ENCODE results near the gene LAGE3. TPM values are rescaled to one million over a fixed set of nuclear protein-coding genes. Genes with fewer than 3 reads are reported as not detected.

Gene LAGE3
- total RNA-seq, 4 donors from 2014 or later, result 26.0 to 72.5 (median 29.3) TPM

DNA sequence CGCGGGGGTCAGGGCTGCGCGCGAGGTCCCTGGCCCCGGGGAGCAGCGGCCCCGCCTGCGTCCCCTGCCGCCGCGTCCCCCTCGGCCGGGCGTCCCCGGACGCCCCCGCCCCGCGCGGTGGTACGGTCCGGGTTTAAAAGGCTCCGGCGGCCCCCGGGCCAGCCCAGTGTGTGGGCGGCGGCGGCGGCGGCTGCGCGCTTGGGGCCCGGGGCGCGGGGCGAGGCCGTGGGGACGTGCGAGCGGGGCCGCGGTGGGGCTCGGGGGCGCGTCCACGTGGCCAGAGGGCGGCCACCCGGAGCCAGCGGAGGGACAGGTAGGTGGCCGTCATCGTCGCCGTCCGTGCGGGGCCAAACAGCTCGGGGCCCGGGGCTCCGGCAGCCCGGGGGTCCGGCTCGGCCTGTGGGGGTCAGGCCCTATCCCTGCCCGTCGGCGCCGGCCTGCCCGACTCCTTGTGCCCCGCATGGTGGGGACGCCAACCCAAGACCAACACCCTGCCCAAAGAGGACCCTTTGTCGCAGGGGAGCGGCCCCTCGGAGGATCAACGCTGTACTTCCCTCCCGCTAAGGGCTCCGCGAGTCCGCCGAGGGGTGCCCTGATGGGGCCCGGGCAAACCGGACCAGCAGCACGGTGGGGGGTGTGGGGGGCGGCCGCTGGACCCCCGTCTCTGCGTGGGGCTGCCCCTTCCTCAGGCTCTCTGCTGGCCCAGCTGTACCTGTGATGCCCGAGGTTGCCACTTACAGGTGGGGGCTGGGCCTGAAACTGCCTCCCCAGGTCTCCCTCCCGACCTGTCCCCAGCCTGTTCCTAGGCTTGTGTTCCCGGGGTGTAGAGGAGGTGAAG is 20.7 kb downstream of the LAGE3 start, which contains the start of gene PLXNA3:
Gene PLXNA3, plus strand, starts transcription at position 166 of the 838 bp plus-strand sequence. CDS start 1,903 bp downstream, outside the sequence.
- Histone ChIP-seq H3K36me3 (no peaks in the 10 kb centered on the region), H3K27me3 (no peaks in the 10 kb centered on the region), H3K9me3 (no peaks in the 10 kb centered on the region), H3K27ac (peak within 1 kb of the TSS in 3 of 4 donors; percentile 24 to 58 (median 55)), H3K4me1 (no peaks in the 10 kb centered on the region), H3K4me3 (peak within 1 kb of the TSS; percentile 35 to 61 (median 52))
- in situ Hi-C loops (cut with MboI; ENCODE audit: low sequenced_read_pairs in 4 of 4) (no loop called here), intact Hi-C loops (cut with DNase I; ENCODE audit: low total_unique reads) (no loop called here)
- DNase-seq, result no peak
- TF ChIP-seq POLR2A (IDR thresholded peaks at IDR 0.05), result peak; percentile 57 to 85
- no peak for TF ChIP-seq CTCF (IDR thresholded peaks at IDR 0.05 in 4 of 5, conservative IDR thresholded peaks at IDR 0.05 in 1 of 5)
- peak; percentile 50 to 81 for ATAC-seq

GRCh38 chrX:154457491-154458115 is 21.5 kb downstream of the LAGE3 start:
- Histone ChIP-seq H3K4me3 (peak overlapping the region; percentile 29 to 59 (median 39)), H3K9me3 (no peaks in the 10 kb centered on the region), H3K27me3 (no peaks in the 10 kb centered on the region), H3K27ac (peak overlapping the region in 2 of 4 donors; percentile 50 to 58), H3K4me1 (no peaks in the 10 kb centered on the region), H3K36me3 (no peaks in the 10 kb centered on the region)
- no peak for TF ChIP-seq POLR2A (IDR thresholded peaks at IDR 0.05)
- TF ChIP-seq CTCF (IDR thresholded peaks at IDR 0.05 in 4 of 5, conservative IDR thresholded peaks at IDR 0.05 in 1 of 5), result no peak
- intact Hi-C loops (cut with DNase I; ENCODE audit: low total_unique reads) (no loop called here), in situ Hi-C loops (cut with MboI; ENCODE audit: low sequenced_read_pairs in 4 of 4) (no loop called here)
- DNase-seq (no peak), ATAC-seq (peak; percentile 36 to 49)

DNA sequence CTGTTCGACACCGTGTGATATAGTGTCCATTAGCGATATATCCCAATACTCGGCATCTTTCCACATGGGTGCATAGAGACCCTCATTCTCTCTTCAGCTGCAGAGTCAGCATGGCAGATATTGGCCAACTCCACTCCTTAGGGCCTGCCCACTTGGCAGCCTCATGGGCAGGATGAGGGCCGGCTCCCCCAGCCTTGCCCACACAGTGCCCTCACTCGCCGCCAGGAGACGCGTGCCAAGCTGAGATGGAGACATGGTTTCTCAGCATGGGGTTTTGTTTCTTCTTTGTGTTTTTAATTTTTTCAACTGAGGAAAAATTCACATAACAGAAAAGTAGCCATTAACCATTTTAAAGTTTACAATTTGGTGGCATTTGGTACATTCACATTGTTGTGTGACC is 26.3 kb downstream of the LAGE3 start:
- intact Hi-C loops (cut with DNase I; ENCODE audit: low total_unique reads) (no loop called here), in situ Hi-C loops (cut with MboI; ENCODE audit: low sequenced_read_pairs in 4 of 4) (no loop called here)
- no peak for ATAC-seq
- Histone ChIP-seq H3K9me3 (no peaks in the 10 kb centered on the region), H3K4me1 (no peaks in the 10 kb centered on the region), H3K27ac (no peak overlapping the region), H3K4me3 (no peak overlapping the region), H3K27me3 (no peaks in the 10 kb centered on the region), H3K36me3 (peaks cover 0 to 27% of the 10 kb centered on the region in 2 donors)
- DNase-seq, result no peak
- no peak for TF ChIP-seq POLR2A (IDR thresholded peaks at IDR 0.05)
- no peak for TF ChIP-seq CTCF (IDR thresholded peaks at IDR 0.05 in 4 of 5, conservative IDR thresholded peaks at IDR 0.05 in 1 of 5)

DNA sequence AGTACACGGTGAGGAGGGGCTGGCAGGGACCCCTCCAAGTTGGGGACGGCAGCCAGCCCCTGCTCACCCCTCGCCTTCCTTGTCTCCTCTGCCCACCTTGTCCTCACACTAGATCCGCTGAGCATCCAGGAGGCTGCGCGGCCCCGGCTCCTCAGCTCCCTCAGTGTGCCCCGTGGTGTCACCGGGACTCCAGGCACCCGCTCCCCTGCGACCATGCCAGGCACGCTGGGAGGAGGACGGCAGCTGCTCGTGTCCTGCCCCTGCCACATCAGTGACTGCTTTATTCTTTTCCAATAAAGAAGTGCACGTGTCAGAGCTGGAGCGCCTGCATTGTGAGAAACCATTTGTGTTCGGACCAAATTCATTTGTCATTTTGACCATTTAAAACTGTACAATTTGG is 28.8 kb downstream of the LAGE3 start:
- Histone ChIP-seq H3K4me3 (no peak overlapping the region), H3K27me3 (no peaks in the 10 kb centered on the region), H3K36me3 (peaks cover 0 to 27% of the 10 kb centered on the region in 2 donors), H3K4me1 (peaks cover 0 to under 1% of the 10 kb centered on the region in 2 donors), H3K27ac (no peak overlapping the region), H3K9me3 (no peaks in the 10 kb centered on the region)
- ATAC-seq (no peak), DNase-seq (no peak)
- TF ChIP-seq CTCF (IDR thresholded peaks at IDR 0.05 in 4 of 5, conservative IDR thresholded peaks at IDR 0.05 in 1 of 5), result no peak
- no peak for TF ChIP-seq POLR2A (IDR thresholded peaks at IDR 0.05)
- in situ Hi-C loops (cut with MboI; ENCODE audit: low sequenced_read_pairs in 4 of 4) (no loop called here), intact Hi-C loops (cut with DNase I; ENCODE audit: low total_unique reads) (no loop called here)
